AG04449 (cell line): ENCODE measurements around the gene RAC2.

Experiments used
- CTCF ChIA-PET: fragments of 350-600 bp; formaldehyde crosslinking; extraction: SDS; loops from one replicate; lab custom pipeline; 2021; ENCODE audit warnings: antibody characterized with exemption; lab: Yijun Ruan, JAX
- POLR2A ChIA-PET: fragments of 400-600, 350-600 bp; formaldehyde crosslinking; extraction: SDS; loops from one replicate; lab custom pipeline; 2020; ENCODE audit warnings: antibody characterized with exemption, inconsistent platforms; lab: Yijun Ruan, JAX
- DNase-seq: peaks from one replicate; pipeline ENCODE4 v3.0.0-alpha.2; 2010; ENCODE audit warnings: low read depth, low spot score
- H3K4me3 ChIP-seq: 2 replicates; pipeline ENCODE4 v1.5.1; 2011; ENCODE audit warnings: low read depth, mild to moderate bottlenecking, control low read depth, low read length
- CTCF ChIP-seq: IDR thresholded peaks from one replicate; pipeline ENCODE4 v1.5.1; 2011; ENCODE audit warnings: mild to moderate bottlenecking, moderate library complexity, low read length, control low read depth, inconsistent platforms; ENCODE audit not compliant: insufficient read depth; ENCODE audit errors: missing control alignments

The RAC2 gene

GRCh38 chr22:37260155-37260795 lies 16.2 kb upstream of the RAC2 start:
- POLR2A ChIA-PET: interaction anchor here (0.7 kb wide), 1 partner anchor 42 kb away, joined by 3 read pairs; no protein-coding TSS in a partner anchor

GRCh38 chr22:37259540-37260029 lies 15.5 kb upstream of the RAC2 start:
- no peak overlapping the region; the same call in 1 of the 2 replicates for H3K4me3 ChIP-seq
- no peak for DNase-seq
- peak; percentile 74 for TF ChIP-seq CTCF
- ChIA-PET CTCF (interaction anchor here (0.6 to 5.5 kb wide), 39 partner anchors 9 to 476 kb away, joined by 3 to 162 read pairs (median 4); partner anchors contain the start of genes CYTH4, GGA1 and RAC2), POLR2A (interaction anchor here (1.3 kb wide), 1 partner anchor 30 kb away, joined by 5 read pairs; no protein-coding TSS in a partner anchor)

More at GRCh38 chr22:37260155-37260795, 16.2 kb upstream of the RAC2 start:
- H3K4me3 ChIP-seq: no peak overlapping the region
- CTCF ChIA-PET: interaction anchor here (0.6 to 5.5 kb wide), 56 partner anchors 10 to 484 kb away, joined by 3 to 162 read pairs (median 4); partner anchors contain the start of genes CYTH4, GGA1, IFT27 and KCTD17
- TF ChIP-seq CTCF: no peak
- no peak for DNase-seq

- no peak for DNase-seq
- CTCF ChIA-PET: interaction anchor here (0.6 to 5.5 kb wide), 30 partner anchors 9 to 476 kb away, joined by 3 to 162 read pairs (median 6); partner anchors contain the start of genes CYTH4 and RAC2
- POLR2A ChIA-PET: interaction anchor here (1.3 kb wide), 1 partner anchor 30 kb away, joined by 5 read pairs; no protein-coding TSS in a partner anchor
- no peak overlapping the region for H3K4me3 ChIP-seq
- TF ChIP-seq CTCF: no peak
Measured at GRCh38 chr22:37258753-37259401, 14.8 kb upstream of the RAC2 start.

- TF ChIP-seq CTCF: no peak
- CTCF ChIA-PET: interaction anchor here (1.3 to 5.5 kb wide), 14 partner anchors 8 to 199 kb away, joined by 3 to 162 read pairs (median 31); partner anchors contain the start of genes CYTH4 and RAC2
- POLR2A ChIA-PET: interaction anchor here (1.3 kb wide), 1 partner anchor 29 kb away, joined by 5 read pairs; no protein-coding TSS in a partner anchor
Measured at GRCh38 chr22:37258005-37258752, 14.1 kb upstream of the RAC2 start.

GRCh38 chr22:37256075-37256726 lies 12.1 kb upstream of the RAC2 start:
- POLR2A ChIA-PET: no interaction called here

More at GRCh38 chr22:37258005-37258752, 14.1 kb upstream of the RAC2 start:
- no peak overlapping the region for H3K4me3 ChIP-seq
- DNase-seq: no peak

More at GRCh38 chr22:37256075-37256726, 12.1 kb upstream of the RAC2 start:
- DNase-seq: no peak
- TF ChIP-seq CTCF: no peak
- CTCF ChIA-PET: interaction anchor here (1.0 to 1.5 kb wide), 4 partner anchors 8 to 57 kb away, joined by 3 to 5 read pairs (median 4); no protein-coding TSS in a partner anchor
- no peak overlapping the region for H3K4me3 ChIP-seq
